Stimulated activated CD8-positive, alpha-beta memory T cell treated with anti-CD3 and anti-CD28 coated beads, Interleukin-4, amount 100 ng/mL, for 48 hours (primary cell): ENCODE data around the gene C5orf46.
"Not testable (repeated sequence)": the region's sequence is repeated elsewhere in the genome, so short reads cannot be mapped to it uniquely, and the experiment has no call there.

Experiments used
- DNase-seq: peaks from one replicate; pipeline ENCODE4 v3.0.0-alpha.2; 2020

The C5orf46 gene

DNA sequence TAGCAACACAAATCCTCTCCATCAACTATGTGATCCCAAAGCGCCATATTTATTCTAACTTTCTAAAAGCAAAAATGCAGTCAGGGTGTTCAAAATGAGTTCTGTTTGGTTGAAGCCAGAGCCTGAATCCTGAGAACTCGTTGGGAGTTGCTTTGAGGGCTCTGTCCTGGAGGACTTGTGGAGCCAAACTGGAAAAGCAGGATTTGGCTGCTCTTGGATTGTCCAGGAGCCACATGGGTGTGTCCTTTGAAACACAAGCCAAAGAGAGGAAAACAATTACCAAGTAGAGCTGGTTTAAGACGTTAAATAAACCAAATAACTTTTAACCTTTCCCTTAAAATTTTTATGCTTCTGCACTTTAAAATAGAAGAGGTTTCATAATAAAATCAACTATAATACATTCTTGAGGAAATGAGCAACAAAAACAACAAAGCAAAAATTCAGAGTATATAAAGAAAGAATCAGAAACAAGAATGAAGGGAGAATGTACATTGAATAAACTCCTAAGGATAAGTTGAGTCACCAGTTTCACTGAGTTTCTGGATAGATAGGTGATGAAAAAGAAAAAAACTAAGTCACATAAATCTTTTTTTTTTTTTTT is 13.5 kb downstream of the C5orf46 start:
- no peak for DNase-seq

- DNase-seq: no peak
These were observed 18.4 kb downstream of the C5orf46 start for GRCh38 chr5:147887930-147888329.

DNA sequence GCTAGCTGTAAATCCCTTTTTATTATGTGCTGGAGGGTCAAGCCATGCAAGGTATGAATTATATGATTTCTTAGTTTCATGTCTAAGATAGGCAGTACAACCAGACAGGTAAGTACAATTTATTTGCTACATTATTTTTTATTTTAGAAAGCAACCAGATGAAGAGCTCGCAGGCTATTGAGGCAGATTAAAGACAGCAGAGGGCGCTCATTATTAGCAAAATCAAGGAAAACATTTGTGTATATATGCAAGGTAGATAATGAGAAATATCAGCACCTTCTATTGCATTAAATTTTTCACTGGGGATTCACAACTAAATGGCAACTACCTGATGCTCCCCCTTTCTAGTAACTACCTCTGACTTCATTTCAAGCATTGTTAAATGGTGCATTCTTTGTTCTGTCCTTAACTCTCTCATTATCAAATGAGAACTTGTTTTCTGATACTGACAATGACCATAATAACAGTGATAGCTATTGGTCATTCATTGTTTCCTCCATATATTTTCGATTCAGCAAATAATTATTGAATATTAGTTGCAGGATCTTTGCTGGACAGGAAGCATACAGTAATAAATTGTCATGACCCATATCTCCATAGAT is 19.2 kb downstream of the C5orf46 start:
- DNase-seq: no peak

DNA sequence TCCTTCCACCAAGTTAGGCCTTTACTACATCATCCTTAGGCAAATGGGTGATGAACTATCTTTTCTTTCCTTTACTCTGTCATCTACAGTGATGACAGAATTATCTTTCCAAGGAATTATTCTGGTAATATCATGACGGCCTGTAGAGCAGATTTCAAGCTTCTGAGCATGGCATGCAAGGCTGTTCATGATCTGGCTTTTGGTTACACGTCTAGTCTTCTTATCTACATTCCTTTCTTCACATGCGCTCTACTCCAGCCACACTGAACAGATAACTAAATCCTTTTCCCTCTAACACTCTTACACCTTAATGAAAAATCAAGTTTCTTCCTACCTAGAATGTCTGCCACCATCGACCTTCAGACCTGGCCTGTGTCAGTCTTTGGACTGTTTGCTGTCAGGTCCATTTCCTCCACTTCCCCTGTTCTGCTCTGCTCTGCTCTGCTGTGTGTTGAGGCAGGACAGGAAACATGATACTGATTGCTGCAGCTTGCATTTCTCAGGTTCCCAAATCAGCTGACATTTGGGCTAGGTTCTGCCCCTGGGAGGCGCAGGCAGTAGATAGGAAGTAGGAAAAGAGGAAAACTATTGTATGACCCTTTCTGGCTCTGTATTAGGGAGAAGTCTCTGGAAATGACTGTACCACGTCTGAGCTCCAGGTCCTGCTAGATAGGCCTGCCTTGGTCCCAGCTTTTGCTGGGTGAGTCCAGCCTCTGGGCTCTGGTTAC is 23.6 kb downstream of the C5orf46 start:
- DNase-seq: no peak

GRCh38 chr5:147880487-147880886 is 25.9 kb downstream of the C5orf46 start:
- DNase-seq: no peak

- no peak for DNase-seq
These were observed 26.6 kb downstream of the C5orf46 start for GRCh38 chr5:147879784-147880183.

- no peak for DNase-seq
These were observed 28.1 kb downstream of the C5orf46 start, which contains the start of gene SCGB3A2 for GRCh38 chr5:147878066-147878759. SCGB3A2 (plus strand) TSS chr5:147878711; CDS start chr5:147878804, 93 bp downstream.

- DNase-seq: no peak
These were observed 29.7 kb downstream of the C5orf46 start for GRCh38 chr5:147876626-147877025.

DNA sequence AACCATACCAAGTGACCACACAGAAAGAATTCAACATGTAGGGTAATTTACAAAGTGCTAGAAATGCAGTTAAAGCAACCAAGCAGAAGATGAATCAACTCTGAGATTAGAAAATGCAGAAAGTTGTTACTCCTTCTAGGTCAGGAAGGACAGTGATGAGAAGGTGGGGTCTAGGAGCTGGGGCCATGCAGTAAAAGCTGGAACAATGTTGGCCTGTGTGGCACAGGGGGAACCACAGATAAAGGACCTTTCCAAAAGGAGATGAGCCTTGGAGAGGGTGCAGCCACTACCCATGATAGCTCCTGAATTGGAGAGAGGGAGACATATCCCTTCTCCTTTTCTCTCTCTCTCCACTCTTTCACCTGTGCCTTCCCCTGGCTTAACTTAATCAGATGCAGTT is 30.2 kb downstream of the C5orf46 start:
- no peak for DNase-seq

DNA sequence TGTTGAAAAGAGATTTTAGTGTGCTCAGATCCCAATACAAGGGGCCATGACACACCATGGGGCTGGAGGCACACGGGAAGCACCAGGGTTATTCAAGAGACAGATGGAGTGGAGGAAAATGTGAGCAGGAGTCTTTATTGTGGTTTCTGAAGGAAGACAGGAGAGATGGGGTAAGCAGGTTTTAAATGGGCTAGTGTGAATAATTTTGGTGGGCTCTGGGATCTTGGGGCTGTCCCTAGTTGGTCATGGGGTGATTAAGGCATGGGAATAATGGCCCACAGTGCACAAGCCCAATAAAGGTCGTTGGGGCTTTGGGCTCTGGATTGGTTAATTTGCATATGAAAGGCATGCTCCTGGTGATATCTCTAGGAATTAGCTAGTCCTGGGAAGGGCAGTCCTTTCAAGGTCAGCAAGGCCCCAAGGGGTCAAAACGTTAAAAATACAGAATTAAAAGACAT is 31.4 kb downstream of the C5orf46 start:
- DNase-seq: no peak

DNA sequence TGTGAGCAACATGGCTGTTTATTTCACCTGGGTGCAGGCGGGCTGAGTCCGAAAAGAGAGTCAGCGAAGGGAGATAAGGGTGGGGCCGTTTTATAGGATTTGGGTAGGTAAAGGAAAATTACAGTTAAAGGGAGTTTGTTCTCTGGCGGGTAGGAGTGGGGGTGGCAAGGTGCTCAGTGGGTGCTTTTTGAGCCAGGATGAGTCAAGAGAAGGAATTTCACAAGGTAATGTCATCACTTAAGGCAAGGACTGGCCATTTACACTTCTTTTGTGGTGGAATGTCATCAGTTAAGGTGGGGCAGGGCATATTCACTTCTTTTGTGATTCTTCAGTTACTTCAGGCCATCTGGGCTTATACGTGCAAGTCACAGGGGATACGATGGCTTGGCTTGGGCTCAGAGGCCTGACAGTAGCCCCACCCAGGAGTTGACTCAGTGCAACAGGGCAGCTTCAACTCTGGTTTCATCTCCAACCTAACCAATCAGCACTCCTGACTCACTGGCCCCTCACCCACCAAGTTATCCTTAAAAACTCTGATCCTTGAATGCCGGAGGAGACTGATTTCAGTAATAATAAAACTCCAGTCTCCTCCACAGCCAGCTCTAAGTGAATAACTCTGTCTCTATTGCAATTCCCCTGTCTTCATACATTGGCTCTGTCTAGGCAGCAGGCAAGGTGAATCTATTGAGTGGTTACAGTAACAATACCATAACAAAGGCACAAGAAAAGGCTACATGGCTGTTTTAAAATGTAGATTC is 32.0 kb downstream of the C5orf46 start:
- DNase-seq: not testable (repeated sequence)

DNA sequence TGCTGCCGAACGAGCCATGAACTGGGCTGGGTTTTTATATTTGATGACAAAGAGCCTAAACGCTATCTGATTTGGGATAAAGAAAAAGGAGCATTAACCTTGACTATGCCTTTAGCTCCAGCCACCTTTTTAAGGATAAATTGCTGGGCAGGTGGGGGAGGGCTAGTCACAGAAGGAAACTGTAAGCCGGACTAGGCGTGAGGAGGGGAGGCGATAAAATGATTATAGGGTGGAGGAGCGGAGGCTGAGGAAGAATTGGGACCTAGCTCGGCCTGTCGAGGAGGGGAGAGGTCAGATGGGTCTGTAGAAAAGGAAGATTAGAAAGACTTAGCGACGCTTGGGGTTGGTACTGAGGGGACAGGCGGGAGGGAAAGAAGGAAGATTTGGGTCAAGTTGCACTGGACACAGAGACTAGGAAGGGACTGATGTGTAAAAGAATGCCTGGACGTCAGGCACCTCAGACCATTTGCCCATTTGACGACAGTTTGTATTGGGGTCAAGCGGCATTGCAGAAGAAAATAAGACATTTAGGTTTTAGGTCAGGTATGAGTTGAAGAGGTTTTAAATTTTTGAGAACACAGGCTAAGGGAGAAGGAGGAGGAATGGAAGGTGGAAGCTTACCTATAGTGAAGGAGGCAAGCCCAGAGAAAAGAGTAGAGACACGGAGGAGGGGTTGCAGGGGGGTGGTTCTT is 33.4 kb downstream of the C5orf46 start:
- DNase-seq: not testable (repeated sequence)

DNA sequence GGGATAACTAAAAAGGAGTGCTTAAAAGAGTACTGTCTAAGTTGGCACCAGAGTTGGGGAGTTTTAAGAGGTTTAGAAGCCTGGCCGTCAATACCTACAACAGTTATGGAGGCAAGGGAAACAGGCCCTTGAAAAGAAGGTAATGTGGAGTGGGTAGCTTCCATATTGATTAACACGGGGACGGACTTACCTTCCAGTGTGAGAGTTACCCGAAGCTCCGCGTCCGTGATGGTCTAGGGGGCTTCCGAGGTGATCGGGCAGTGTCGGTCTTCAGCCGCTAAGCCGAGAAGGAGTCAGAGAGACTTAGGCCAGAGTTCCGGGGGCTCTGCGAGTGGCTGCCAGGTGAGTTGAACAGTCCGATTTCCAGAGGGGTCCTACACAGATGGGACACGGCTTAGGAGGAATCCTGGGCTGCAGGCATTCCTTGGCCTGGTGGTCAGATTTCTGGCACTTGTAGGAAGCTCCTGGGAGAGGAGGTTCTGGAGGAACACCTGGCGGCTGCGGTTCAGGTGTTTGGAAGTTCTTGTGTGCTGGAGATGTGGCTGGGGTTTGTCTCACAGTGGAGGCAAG is 34.3 kb downstream of the C5orf46 start:
- not testable (repeated sequence) for DNase-seq

DNA sequence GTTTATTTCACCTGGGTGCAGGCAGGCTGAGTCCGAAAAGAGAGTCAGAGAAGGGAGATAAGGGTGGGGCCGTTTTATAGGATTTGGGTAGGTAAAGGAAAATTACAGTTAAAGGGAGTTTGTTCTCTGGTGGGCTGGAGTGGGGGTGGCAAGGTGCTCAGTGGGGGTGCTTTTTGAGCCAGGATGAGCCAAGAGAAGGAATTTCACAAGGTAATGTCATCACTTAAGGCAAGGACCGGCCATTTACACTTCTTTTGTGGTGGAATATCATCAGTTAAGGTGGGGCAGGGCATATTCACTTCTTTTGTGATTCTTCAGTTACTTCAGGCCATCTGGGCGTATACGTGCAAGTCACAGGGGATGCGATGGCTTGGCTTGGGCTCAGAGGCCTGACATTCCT is 36.4 kb downstream of the C5orf46 start:
- DNase-seq: not testable (repeated sequence)

DNA sequence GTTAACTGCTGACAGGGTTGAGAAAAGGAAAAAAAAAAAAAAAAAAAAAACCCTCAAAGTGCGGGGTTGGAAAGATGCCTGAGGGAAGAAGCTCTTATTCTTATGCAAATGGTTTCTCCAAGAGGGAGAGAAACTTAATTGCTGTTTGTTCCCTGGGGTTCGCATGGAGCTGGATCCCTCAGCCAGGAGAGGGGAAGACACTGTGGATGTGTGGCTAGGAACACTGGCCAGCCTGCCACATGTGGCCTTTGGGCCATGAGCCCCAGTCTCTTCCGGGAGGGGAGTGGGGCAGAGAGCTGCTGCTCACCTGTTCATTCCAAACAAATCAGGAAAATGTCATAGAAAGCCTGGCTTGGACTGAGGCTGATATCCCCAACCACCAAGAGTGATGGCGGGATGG is 37.2 kb downstream of the C5orf46 start:
- DNase-seq: no peak

DNA sequence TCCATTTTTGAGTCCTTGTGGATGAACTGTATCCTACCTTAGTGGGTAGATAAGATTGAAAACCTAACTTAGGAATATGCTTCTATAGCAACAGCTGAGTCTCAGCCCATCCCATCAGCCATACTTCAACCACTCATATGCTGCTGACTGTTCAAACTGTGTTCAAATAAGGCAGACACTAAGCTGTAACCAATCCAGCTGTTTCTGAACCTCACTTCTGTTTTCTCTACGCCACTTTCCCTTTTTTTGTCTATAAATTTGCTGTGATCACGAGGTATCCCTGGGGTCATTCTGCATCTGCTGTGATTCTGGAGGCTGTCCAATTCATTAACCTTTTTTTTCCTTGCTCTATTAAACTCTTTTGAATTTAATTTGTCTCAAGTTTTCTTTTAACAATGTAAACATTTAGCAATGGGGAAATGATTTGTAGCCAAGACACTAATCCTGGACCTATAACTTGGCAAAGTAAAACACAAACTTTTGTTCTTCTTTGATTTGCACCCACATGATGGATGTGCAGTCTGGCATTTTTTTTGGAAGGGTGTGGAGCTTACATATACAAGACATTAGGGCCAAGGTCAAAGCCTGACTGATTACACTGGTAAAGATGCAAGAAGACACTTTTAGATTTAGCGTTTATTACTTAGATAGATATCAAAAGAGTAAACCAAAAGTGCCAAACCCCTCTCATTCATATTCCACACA is 42.7 kb downstream of the C5orf46 start:
- no peak for DNase-seq

DNA sequence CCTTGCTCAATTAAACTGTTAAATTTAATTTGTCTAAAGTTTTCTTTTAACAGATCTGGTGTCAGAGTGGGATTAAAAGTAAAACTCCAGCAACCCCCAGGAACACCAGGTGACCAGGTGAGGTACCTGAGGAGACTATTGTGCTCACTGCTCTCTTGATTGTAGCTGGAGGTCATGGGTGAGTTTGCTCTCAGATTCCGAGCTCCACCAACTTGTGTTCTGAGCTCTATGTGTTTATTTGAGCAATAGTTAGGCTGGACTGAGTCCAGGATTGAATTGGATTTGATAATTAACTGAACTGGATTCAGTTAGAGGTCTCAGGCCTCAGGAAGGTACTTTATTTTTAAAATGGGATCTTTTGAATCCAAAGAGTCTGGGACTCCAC is 45.7 kb downstream of the C5orf46 start:
- DNase-seq: no peak

- DNase-seq: no peak
These were observed 46.2 kb downstream of the C5orf46 start for GRCh38 chr5:147859962-147860640.

- no peak for DNase-seq
These were observed 47.8 kb downstream of the C5orf46 start for GRCh38 chr5:147858565-147858964.
